Activated CD4-positive, CD25-positive, alpha-beta regulatory T cell (primary cell): ENCODE results near the gene KCNG1.

Experiments
- DNase-seq, 4 experiments: peaks; one replicate each; lab custom pipeline; 2025; lab: John Stamatoyannopoulos, UW

KCNG1 gene

DNA sequence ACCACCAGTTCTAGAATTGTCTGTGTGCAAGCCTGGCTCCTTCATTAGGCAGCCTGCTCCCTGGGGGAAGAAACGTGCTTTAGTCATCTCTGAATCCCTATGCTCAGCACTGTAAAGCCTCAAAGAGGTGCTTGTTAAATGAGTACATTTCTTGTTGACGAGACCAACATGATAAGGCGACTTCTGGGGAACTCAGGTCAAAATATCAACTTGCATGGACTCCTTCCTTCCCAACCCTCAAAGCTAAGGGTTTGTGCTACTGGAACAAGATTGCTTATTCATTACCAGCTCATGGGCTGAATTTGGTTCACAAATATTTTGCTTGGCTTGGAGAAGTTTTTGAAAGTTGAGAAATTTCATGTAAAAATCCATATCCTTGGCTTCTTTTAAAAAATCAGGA, 10.6 kb downstream of the KCNG1 start:
- no peak for DNase-seq

DNA sequence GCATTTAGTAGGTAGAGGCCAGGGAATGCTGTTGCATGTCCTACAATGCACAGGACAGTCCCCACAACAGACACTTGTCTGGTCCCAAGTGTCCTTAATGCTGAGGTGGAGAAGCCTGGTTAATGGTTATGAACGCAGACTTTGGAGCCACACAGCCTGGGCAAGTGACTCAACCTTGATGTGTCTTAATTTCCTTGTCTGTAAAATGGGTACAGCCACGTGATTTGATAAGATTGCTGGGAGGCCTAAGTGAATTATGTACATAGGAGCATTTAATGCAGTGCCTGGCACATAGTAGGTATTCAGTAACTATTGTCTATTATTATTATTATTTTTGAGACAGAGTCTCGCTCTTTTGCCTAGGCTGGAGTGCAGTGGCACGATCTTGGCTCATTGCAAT, 11.4 kb downstream of the KCNG1 start:
- no peak for DNase-seq

DNA sequence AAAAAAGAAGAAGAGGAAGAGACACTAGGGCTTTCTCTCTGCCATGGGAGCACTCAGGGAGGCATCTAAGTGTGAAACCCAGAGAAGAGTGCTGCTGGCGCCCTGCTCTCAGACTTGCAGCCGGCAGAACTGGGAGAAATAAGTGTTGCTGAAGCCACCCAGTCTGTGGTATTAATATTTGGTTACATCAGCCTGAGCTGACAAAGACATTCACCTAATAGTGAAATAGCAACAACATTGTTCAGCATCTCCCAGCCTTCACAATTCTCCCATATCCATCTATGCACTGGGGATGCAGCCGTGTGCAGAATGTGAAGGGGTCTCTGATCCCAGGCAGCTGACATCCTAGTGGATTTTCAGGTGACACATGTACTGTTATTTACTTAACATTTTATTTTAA, 12.0 kb downstream of the KCNG1 start:
- no peak for DNase-seq

DNA sequence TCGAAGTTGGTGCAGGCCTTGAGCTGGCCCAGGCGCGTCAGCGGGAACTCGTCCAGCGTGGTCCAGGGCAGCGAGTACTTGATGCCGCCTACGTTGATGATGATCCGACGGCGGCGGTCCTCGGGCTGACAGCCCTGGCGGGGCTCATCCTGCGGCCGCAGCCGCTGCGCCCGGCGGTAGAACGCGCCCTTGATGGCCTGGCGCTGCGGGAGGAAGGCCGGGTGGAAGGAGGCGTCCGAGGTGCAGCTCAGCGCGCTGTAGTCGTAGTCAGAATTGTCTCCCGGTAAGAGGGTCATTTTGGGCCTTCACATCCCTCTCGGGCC, 12.9 kb downstream of the KCNG1 start:
- DNase-seq = no peak

DNA sequence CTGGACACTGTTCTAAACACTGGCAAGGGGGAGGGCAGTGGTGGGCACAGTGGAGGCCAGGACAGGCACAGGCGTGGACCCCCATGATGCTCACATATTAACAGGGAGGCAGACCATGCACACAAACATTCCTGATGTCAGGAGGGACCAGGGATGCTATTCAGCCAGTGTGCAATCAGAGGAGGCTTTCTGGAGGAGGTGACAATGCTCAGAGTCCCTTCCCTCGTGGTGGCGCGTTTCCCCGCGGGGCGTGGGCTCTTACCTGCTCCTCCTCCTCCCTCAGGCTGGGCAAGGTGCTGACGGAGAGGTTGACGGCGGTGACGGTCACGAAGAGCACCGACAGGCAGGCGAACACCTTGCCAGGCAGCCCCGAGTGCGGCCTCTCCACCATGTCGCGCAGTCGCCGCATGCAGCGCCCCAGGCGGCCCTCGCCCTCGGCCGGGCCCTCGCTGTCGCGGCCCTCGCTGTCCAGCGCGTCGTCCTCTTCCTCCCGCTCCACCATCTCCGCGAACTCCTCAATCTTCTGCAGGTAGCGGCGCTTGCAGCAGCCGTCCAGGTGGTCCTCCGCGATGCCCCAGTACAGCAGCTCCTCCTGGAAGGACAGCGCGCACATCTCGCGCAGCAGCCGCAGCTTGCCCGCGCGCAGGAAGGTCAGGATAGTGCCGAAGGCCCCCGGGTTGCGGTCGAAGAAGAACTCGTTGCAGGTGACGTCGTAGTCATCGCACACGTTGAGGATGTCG, 13.4 kb downstream of the KCNG1 start:
- DNase-seq = no peak

DNA sequence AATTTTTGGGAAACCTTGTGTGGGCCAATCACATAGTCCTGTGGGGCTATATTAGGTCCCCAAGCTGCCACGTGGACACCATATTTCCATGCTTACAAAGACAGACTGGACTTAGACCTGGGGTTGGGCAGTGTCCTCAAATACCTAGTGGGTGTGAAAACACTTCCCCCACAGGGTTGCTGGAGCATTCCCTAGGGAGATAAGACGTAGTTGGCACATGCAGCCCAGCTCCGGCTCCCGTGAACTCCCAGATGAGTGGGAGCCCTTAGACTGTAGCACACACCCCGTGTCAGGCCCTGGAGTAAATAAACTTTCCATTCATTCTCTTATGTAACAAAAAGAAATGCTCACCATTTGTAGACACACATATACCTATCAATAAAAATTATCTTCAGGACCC, 14.2 kb downstream of the KCNG1 start:
- no peak for DNase-seq

DNA sequence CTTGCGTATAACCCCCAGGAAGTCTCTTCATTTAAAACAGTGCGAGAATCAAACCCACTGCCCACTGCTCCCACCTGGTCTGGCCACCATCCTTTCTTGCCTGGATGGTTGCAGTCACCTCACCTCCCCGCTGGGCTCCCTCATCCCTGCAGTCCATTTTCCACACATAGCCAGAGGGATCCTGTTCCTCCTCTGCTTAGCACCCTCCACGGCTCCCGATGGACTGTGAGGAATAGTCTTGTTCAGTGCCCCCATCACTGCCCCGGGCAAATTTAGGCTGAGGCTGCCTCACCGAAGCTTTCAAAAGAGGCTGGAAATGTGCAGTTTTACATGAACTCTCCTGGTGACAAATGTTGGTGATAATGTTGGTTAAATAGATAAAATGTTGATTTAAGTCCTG, 17.7 kb downstream of the KCNG1 start:
- no peak for DNase-seq

DNA sequence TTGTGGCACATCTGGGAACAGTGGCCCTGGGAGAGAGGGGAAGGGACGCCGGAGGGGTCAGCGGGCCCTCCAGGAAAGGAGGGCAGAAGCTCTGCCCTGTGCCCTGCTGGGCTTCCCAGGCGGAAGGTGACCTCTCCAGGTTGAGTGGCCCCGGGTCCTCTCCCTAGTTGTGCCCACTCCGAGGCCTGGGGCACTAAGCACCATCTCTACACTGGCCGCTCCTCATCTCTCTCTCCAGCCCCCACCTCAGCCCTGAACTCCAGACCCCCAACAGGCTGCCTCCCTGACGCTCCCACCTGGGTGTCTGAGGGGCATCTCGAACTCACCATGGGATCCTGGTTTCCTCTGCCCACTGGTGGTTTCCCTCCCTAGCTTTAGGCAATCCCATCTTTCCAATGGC, 18.1 kb downstream of the KCNG1 start:
- DNase-seq = no peak

DNA sequence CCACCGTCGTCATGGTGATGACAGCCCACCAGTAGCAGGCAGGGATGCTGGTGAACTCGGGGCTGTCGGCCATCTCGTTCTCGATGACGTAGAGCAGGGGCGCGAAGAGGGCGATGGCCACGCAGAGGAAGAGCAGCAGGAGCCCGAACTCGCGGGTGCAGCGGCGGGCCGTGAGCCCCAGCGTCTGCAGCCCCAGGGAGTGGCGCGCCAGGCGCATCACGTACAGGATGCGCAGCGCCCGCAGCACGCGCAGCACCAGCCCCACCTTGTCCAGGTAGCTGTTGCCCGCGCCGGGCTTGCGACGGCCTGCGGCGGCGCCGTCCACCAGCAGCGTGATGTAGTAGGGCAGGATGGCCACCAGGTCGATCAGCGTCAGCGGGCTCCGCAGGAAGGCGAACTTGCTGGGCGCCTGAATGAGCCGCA, 18.6 kb downstream of the KCNG1 start:
- no peak for DNase-seq

DNA sequence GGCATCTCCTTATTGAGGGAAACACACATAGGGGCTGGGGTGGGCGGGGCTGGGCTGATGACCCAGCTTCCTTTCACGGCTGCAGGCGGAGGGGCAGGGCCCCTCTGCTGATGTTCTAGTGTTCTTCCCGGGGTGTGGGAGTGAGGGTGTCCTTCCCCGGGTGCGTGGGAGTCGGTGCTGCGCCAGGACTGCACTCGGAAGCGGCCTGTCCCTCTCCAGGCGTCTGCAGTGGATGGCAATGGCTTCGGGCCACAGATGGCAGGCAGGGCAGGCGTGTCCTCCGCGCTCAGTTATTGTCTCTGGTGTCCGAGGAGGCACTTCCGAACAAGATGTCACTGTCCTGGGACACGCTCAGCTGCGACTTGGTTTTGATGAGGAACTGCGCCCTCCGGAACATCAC, 19.2 kb downstream of the KCNG1 start:
- DNase-seq = no peak

DNA sequence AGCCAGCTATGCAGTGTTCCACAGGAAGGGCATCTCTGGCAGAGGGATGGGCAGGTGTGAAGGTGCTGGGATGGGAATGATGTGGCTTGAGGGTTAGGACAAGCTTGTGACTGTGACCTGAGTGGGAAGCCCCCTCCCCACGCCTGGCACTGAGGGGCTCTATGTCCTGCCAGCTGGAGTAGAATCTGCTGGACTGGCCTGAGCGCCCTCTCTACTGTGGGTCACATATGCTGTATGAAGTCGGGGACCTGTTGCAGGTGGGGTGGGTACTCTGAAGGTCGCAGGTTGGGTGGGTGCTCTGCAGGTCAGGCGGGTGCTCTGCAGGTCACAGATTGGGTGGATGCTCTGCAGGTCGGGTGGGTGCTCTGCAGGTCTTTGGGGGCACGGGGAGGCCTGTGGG, 20.3 kb downstream of the KCNG1 start:
- DNase-seq = no peak

DNA sequence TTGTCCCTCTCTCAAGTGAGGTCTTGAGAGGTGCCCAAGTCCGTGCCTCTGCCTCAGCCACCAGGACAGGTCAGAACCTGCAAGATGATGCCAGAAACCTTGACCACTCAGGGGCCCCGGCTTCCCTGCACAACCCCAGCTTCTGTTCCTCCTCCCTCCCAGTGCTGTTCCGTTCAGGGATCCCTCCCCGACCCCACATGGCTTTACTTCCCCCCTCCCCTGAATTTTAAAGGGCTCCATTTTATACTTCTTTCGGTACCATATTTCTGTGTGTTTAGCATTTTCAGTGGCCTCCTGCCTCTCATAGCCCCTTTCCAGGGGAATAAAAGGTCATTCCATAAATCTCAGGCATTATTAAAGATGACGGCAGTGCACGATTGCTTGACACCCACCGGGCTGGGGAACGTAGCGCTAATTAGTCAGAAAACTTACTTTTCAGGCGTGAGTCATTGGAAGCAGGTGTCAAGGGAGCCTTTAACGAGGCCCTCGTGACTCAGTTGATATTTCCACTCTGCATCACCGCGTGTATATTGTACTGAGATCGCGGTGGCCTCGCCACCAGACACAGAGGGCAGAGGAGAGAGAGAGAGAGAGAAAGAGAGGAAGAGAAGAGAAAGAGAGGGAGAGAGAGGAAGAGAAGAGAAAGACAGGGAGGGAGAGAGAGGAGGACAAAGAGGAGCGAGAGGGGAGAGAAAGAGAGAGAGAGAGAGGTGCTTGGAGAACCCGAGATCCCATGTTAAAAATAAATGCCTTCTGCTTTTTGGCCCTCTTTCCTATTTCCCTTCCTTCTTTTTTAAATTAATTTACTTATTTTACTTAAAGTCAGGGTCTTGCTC, 21.3 kb downstream of the KCNG1 start:
- DNase-seq = no peak

DNA sequence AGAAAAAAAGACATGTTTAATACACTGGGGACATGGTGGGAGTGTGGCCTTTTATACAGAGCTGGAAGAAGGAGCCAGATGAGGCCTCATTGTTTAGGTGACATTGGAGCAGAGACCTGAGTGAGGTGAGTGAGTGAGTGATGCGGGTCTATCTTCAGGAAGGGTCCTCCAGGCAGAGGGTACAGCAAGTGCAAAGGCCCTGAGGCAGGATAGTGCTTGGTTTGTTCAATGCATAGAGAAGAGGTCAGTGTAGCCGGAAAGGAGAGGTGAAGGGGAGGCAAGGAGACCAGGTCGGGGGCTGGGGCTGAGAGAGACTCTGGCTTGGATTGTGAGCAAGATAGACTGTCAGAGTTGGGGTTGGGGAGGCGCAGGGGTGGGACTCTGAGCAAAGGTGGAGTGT, 23.6 kb downstream of the KCNG1 start:
- DNase-seq = no peak

DNA sequence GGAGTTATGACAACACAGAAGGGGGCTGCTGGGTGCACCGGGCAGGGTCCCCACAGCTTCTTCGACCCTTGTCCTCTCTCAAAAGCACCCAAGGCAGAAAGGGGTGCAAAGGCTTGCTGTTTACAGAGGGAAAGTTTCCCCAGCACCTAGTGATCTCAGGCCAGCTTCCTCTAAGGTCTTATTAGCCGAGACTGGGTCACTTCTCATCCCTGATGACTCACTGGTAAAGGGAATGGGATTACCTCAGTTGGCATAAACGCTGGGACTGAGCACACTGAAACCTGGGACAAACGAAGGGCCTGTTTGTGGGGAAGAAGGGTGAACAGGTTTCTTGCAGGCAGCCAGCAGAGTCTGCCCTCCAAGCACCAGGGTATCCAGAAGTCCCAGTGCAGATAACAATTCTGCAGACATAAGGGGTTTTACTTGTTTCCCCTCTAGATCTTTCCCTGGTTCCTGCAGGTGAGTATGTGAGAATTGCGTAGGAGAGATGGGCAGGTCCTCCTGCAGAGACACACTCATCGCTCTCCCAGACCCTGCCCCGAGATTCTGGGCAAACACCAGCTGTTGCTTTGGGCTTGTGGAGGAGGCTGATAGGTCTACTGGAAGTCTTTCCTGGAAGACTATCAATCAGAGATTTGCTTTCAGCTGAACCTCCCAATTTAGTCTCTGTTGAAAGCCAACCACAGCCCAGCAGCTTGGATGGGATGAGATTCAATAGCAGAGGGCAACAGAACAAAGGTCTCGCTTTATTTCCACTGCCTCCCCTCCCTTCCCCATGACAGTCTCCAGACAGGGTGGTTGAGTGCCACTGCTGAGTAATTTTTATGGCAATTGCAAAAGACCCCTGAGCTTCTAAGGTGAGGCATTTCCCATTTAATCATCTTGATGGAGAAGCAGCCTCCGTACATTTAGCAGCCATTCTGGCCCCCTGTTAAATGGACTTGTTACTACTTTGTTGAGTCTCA, 25.7 kb downstream of the KCNG1 start:
- DNase-seq = no peak

DNA sequence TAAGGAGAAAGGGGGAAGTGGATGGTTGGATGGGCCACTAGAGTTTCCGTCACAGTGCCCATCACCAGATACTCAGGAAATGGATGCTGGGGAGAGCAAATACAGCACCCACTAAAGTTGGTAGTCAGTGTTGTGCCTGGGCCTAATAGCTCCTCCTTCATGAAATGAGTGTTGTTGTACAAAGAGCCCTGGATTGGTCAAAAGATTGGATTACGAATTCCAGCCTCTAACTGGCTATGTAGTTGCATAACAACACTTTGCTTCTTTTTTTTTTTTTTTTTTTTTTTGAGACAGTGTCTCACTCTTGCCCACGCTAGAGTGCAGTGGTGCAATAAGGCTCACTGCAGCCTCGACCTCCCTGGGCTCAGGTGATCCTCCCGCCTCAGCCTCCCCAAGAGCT, 27.4 kb downstream of the KCNG1 start:
- no peak for DNase-seq

DNA sequence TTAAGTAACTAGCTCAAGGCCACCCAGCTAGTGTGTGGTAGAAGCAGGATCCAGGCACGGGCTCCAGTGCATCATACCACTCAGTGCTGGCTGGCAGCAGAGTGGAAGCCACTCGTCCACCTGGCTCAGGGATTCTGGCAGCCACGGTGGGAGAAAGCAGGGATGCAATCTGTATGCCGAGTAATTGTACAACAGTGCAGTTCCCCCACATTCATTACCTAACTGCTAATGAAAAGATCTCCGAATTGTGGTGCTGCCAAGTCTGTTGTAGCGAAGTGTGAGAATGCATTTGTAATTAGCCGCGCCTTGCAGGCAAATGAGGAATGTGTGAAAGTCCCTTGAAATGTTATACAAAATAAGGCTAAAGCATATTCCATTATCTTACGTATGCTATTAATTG, 29.0 kb downstream of the KCNG1 start:
- no peak for DNase-seq

DNA sequence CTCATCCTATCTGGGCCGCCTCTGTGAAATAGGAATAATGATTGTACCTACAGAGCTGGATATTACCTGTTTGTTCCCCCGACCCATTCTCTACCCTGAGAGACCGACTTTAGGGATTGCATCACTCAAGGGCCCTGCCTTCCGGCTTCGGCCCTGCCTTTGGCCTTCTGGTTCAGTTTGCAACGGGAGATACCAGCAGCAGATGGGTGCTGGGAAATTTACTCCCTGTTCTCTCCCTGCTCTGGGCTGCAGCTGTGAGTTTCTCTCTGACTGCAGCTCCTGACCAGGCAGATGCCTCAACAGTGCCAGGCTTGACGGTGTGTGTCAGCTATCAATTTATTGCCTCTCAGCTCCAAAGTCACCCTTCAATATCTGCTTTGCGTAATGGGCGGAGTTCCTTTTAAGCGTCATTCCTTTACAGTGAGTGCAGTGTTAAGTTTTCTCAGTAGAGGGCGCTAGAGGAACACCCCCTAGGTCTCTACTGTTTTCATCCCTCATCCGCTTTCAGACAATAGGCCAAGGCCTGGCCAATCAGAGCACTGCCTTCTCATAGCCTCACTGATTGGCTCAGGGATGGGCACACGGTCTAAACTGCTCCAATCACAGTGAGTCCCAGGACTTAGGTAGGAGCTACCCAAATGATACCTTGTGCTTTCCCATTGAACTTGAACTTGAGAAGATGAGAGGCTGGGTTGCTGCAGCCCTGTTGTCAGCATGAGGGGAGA, 30.0 kb downstream of the KCNG1 start:
- no peak for DNase-seq

DNA sequence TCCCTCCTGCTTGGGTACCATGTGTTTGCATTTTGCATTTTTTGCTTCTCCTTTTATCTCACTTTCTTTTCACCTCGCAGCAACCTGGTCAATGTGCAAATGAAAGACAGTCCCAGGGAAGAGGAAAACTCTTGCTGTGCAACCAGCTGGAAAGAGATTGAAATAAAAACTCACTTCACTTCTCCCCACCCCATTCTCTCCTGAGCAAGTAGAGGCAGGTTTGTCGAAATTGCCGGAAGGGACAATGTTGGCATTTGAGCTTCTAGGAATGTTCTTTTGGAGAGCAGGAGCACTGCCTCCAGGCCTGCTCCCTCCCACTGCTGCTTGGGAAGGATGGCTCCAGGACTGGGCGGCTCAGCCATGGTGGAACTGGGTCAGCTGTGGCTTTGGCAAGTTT, 30.6 kb downstream of the KCNG1 start:
- DNase-seq = no peak

DNA sequence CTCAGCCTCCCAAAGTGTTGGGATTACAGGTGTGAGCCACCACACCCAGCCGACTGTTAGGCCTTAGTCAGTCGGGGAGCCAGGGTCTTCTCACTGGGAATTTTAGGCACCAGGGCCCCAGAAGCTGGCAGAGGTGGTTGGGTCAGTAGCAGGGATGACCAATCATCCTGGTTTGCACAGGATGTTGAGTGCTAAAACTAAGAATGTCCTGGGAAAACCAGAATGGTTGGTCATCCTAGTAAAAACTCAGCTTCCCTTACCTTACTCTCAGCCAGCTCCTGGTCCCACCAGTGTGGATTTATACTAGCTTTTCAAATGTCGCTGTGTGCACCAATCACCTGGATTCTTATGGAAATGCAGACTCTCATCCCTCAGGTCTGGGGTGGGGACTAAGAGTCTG, 31.8 kb downstream of the KCNG1 start:
- DNase-seq = no peak

DNA sequence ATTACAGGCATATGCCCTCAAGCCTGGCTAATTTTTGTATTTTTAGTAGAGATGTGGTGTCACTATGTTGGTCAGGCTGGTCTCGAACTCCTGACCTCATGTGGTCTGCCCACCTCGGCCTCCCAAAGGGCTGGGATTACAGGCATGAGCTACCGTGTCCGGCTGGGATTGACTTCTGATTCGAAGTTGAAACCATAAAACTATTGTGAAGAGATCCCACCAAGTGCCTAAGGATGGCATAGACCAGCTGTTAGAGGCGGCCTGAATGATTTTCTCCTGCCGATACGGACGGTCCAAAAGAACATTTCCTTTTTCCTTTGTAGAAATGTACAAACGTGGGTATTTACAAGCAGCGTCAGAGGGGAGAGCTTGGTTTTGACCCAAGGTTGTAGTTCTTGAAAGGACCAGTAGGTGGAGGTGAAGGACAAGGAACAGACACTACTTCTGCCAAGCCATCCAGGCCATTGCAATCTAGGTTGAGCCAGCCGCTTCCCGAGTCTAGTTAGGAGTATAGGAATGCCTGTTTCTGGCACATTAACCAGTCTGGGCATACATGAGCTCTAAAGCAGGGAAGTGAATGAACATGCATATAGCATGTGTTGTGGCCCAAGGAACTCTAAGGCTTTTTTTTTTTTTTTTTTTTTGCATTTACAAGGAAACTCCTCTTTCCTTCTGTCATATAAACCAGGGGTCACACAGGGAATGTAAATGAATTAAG, 35.3 kb downstream of the KCNG1 start:
- DNase-seq = peak; percentile 15 to 24 (median 17)

DNA sequence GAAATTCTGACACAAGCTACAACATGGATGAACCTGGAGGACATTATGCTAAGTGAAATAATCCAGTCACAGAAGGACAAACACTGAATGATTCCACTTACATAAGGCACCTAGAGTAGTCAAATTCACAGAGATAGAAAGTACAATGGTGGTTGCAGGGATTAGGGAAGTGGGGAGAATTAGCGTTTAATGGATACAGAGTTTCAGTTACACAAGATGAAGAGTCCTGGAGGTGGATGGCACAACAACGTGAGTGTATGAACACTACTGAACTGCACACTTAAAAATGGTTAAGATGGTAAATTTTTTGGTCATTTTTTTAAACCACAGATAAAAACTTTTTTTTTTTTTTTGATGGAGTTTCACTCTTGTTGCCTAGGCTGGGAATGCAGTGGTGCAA, 39.6 kb downstream of the KCNG1 start:
- DNase-seq = no peak
